ENCODE measurements around the gene TNNI3.
"Not testable (repeated sequence)": the region's sequence is repeated elsewhere in the genome, so short reads cannot be mapped to it uniquely, and the experiment has no call there.

TNNI3 gene

GRCh38 chr19:55157064-55157908, at the start of gene TNNI3:
TSS of gene TNNI3 (minus strand) at chr19:55157732. CDS start at chr19:55157589, 143 bp downstream.
- no peak for DNase-seq (ENCODE audit: low spot score)

GRCh38 chr19:55206664-55207500, 49.4 kb upstream of the TNNI3 start:
- DNase-seq (ENCODE audit: low spot score) = peak; percentile 88

DNA sequence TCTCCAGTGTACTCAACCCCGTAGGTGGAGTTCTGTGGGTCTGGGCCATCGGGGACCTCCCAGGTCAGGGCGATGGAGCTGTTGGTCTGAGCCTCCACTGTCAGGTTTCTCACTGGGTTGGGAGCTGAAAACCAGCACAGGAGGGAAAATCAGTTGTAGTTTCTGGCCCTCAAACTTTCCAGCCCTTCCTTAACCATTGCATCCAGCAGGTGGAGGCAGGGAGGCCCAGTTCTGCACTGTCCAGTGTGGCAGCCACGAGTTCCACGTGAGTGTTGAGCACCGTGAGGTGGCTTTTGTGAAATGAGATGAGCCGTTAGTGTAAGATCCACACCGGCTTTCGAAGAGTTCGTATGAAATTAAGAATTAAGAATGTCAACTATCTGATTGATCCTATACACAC, 44.7 kb upstream of the TNNI3 start:
- DNase-seq (ENCODE audit: low spot score) = not testable (repeated sequence)

DNA sequence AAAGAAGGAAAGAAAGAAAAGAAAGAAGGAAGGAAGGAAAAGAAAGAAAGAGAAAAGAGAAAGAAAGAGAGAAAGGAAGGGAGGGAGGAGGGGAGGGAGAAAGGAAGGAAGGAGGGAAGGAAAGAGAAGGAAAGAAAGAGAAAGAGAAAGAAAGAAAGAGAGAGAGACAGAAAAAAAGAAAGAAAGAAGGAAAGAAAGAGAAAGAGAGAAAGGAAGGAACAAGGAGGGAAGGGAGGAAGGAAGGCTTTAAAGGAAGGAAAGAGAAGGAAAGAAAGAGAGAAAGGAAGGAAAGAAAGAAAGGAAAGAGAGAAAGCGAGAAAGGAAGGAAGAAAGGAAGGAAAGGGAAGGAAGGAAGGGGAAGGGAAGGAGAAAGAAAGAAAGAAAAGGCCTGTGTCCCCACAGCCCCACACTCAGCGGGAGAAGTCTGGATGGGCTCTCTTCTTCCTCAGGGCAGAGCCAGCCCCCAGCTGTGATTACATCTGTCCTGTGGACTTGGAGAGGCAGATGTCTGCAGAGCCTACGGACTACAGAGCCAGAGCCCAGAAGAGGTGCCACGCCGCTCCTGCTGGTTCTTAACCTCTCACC, 42.2 kb upstream of the TNNI3 start:
- DNase-seq (ENCODE audit: low spot score) = no peak

DNA sequence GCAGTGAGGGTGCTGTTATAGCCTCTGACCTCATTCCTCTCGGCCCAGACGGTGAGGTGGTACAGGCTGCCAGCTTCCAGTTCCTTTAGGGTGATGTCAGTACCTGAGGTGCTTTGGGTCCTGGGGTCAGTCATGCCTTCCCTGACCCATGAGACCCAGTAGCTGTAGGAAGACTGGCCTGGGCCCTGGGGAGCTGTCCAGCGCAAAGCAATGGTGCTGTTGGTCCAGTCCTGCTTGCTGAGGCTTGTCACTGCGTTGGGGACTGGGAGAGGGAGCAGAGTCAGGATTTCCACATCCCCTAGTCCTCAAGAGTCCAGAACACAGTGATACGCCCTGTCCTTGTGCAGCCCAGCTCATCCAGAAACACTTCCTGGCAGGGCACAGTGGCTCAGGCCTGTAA, 41.1 kb upstream of the TNNI3 start:
- no peak for DNase-seq (ENCODE audit: low spot score)

DNA sequence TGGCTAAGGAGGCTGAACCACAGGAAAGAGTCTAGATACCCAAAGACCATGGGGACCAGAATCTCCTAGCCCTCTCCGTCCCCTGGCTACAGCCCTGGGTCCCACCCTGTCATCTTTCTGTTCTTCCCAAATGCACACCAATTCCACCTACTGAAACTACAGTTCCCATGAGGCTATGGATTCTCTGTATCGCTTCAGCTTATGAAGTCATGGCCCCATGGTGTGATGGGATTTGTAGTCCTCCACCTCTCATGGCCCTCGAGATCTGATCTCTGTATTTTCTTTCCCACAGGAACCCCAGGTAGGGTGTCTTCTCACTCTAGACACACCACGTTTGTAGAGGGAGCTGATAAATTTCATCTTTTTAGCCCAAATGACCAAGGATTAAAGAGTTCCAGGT, 40.0 kb upstream of the TNNI3 start:
- no peak for DNase-seq (ENCODE audit: low spot score)

DNA sequence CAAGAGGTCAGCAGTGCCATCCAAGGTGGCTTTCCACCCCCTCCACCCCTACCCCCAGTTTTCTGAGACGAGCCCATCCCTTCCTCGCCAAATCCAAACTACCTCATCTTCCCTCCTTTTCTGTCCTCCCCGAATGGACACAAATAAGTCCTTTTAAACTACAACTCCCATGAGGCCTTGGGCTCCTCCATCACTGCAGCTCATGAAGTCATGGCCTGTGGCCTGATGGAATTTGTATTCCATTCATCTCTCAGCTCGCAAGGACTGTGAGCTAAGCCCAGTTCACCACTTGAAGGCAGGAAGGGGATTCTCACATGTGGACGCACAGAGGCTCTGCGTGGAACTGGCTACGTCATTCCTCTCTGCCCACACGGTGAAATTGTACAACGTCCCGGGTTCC, 39.3 kb upstream of the TNNI3 start:
- no peak for DNase-seq (ENCODE audit: low spot score)

- DNase-seq (ENCODE audit: low spot score) = no peak
These were observed 35.9 kb upstream of the TNNI3 start for GRCh38 chr19:55193481-55193880.

GRCh38 chr19:55189403-55189835, 31.9 kb upstream of the TNNI3 start:
- DNase-seq (ENCODE audit: low spot score) = peak; percentile 55

DNA sequence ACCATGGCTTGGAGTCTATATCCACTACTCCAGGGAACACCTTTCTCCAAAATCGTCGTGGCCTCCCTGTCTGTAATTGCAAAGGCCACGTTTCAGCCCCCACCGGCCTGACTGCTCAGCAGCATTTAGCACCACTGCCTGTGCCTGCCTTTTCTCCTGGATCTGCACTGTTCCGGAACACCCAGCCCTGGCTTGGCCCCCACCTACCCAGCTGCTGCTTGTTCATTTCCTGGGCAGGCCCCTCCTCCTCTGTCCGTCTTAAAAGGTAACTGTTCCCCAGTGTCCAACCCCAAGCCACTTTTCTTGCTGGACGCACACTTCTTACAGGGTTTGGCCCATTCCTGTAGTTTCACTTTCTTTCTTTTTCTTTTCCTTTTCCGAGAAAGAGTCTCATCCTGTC, 31.1 kb upstream of the TNNI3 start:
- DNase-seq (ENCODE audit: low spot score) = peak; percentile 32

- DNase-seq (ENCODE audit: low spot score) = no peak
These were observed 28.5 kb upstream of the TNNI3 start for GRCh38 chr19:55186080-55186479.

DNA sequence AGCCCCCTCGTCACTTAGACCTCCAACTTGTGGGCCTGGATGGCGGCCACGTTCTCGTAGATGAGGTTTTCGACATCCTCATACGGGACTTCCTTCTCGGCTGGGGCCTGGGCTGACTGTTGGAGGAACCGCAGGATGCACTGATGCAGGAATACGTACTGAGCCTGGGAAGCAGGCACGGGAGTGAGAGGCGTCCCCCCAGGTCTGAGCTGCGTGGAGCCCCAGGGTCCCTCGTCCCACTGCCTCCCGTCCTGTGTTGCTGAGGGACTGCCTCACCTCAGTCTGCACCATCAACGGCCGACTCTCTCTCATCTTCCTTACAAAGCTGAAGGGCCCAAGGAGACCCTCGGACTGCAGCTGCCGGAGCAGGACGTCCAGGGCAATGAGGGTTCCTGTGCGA, 24.2 kb upstream of the TNNI3 start:
- no peak for DNase-seq (ENCODE audit: low spot score)

- peak; percentile 13 for DNase-seq (ENCODE audit: low spot score)
These were observed 22.3 kb upstream of the TNNI3 start, which contains the start of gene SYT5 for GRCh38 chr19:55179606-55180484. TSS of gene SYT5 (minus strand) at chr19:55180289. CDS start at chr19:55179041, 1,248 bp downstream.

DNA sequence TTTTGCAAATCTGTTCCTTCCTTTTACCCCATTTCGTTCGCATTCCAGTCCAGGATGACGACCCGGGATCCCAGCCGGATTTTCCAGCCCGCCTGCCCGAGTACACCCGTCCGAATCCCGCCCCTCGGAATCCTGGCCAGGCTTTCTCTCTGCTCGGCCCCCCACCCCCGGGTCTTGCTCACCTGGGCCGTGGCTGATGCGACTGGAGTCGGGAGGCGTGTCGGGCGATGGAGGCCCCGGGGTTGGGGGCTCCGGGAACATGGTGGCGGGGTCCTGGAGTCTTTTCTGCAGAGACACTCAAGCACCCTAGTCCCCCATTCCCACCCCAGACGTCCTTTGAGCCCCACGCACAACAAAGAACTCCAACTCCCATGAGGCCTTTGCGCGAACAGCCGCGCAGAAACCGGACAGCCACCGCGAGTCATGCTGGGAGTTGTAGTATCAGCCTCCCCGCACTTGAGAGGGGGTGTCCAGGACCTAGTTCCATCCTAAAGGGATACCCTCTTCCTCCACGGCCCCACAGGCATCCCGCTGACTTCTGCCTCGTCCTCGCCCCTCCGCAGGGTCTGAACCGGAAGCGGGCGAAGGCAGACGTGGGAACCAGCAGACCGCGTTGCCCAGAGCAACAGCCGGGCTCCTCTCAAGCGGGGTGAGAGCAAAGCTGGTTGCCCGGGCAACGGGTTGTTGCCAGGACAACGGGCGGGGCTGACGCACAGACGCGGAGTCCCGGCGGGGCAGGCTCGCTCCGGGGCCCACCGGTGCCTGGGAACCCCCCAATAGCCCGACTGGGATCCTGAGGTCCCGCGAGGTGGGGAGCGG, 21.5 kb upstream of the TNNI3 start:
- peak; percentile 77 for DNase-seq (ENCODE audit: low spot score)

DNA sequence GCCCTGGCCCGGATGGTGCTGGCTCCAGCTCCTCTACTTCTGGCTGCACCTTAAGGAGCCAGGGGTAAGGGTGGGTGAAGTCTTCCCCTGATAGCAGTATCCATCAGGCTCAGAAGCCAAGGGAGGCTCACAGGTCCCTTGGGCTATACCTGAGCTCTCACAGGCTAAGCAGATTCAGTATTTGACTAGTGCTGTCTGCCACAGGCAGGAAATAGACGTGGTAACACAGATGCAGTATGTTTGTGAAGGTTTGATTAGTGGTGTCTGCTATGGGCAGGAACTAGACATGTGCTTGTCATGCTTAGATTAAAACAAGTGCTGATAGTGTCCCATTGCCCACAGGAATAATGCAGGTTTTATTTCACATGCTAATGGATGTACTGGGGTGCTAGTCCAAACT, 18.5 kb upstream of the TNNI3 start:
- no peak for DNase-seq (ENCODE audit: low spot score)

DNA sequence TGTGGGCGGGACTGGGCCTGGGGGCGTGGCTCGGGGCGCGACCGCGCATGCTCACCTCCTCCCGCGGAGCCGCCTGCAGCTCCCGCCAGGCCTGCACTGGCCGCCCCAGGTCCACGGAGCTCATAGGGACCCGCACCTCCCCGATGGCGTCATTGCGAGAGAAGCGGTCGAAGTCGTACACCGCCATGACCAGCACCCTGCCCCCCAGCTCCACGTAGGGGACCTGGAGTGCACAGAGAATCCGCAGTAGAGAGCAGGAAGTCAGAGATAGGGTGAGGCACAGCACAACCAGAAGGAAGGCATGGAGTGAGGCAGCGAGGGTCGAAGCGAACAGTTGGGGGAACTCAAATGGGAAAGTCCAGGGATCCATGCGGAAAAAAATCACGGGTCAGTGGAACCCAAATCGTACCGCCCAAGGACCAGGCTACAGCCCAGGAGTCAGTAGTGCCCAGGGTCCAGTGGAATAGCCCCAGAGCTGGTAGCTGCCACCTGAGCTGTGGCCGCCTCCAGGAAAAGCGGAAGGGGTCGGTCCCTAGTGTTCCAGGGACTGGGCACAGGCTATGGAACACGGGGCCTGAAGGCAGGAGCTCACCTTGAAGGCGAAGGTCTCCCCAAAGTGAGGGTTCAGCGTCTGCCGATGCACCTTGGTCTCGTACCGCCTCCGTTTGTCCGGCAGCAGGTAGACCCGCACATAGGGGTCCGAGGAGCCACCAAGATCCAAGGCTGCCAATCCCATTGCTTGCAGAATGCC, 17.8 kb upstream of the TNNI3 start:
- no peak for DNase-seq (ENCODE audit: low spot score)

GRCh38 chr19:55174425-55175116, 17.0 kb upstream of the TNNI3 start:
- no peak for DNase-seq (ENCODE audit: low spot score)

GRCh38 chr19:55173714-55174409, 16.3 kb upstream of the TNNI3 start:
- DNase-seq (ENCODE audit: low spot score) = peak; percentile 60
